T-helper 2 cell (primary cell): Measurements from ENCODE around the gene ACER1.
A peak's percentile ranks its signal among the peaks of the same experiment; 100 is the strongest.
"Not testable (repeated sequence)": the region's sequence is repeated elsewhere in the genome, so short reads cannot be mapped to it uniquely, and the experiment has no call there.

Experiments
- DNase-seq, 5 experiments: peaks; one replicate each; pipeline versions ENCODE4 v3.0.0 to v3.0.0-alpha.2; 2012 to 2022

Gene ACER1

DNA sequence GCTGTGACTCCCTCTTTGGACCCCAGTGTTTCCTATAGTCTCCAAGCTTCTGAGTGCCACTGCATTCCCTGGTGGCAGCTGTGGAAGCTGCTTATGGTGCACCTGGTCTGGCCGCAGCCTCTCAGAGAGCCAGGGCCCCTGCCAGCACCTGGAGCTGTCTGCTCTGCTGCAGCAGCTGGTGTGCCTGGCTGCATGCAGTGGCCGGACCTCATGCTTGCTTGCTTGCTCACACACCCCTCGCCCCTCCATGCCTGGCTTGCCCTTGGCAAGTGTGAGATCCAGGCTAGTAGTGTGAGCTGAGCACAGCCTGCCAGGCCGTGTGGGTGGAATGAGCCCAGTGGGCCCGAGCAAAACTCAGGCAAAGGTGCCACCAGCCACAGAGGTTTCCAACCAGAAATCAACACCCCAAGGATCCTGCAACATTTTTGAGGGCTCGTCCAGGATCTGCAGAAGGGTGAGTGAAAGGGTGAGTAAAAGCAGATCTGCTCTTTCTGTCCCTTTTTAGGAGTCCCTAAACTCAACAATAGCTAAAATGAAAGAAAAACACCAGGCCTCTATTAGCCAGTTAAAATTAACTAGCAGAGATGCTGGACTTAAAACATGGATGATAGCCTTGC, 46.0 kb downstream of the ACER1 start:
- DNase-seq: no peak

- DNase-seq: no peak
Observed at GRCh38 chr19:6286676-6287075, 46.7 kb downstream of the ACER1 start.

GRCh38 chr19:6282393-6282792, 51.0 kb downstream of the ACER1 start:
- DNase-seq: not testable (repeated sequence)

GRCh38 chr19:6279931-6280591, 53.4 kb downstream of the ACER1 start, which contains the start of gene MLLT1:
MLLT1 (minus strand) TSS chr19:6279975; CDS start chr19:6279784, 191 bp downstream.
- DNase-seq: peak; percentile 87 to 99 (median 92)

DNA sequence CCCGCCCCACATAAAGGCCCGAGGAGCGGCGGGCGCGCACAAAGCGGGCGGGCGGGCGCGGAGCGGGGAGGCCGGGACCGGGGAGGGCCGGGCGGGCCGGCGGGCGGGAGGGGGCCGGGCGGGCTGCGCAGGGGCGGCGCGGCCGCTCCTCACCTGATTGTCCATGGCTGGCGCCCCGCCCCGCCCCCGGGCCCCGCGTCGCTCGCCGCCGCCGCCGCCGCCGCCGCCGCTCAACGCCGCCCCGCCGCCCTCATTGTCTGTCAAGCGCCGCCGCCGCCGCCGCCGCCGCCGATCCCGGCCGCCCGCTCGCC, 53.8 kb downstream of the ACER1 start:
- no peak for DNase-seq

- no peak for DNase-seq
Observed at GRCh38 chr19:6278740-6279619, 54.4 kb downstream of the ACER1 start.

GRCh38 chr19:6278051-6278450, 55.4 kb downstream of the ACER1 start:
- DNase-seq: no peak

DNA sequence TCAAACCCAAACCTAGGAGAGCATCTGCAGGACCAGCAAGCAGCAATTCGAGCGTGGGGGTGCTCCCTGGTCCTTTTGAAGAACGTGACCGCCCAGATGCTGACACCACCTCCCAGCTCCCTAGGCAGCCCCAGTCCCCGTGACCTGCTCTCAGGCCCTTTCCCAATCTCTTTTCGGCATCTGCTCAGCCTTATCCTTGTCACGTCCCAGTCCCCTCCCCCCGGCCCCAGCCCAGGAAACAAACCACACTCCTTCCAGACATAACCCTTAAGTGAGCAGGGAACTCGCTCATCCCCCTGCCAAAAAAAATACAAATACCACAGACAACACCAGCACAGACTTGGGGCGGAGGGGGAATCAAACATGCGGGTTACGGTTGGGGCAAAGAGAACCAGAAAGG, 57.0 kb downstream of the ACER1 start:
- DNase-seq: no peak

DNA sequence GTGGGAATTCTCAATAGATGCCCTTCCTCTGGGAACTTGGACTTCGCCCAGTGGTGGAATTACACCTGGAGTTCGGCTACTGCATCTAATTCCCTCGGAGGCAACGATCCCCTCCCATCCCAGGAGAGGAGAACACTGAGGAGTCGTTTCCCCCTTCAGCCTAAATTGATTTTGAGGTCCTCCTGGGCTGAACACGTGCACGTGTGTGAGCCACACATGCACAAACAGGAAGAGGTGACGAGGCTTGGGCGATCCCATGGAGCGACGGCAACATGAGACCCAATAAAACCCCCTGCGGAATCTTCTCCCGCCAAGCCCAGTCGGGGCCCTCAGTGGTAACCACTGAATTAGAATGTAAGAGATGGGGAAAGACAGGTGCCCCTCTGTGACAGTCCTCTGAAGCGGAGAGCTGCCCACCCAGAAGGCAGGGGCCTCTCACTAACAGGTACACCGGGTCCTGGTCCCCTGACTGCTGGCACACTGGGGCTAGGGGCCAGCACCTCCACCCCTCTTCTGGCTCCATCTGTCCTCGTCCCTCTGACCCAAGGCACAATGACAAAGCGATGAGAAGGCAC, 58.2 kb downstream of the ACER1 start:
- no peak for DNase-seq

DNA sequence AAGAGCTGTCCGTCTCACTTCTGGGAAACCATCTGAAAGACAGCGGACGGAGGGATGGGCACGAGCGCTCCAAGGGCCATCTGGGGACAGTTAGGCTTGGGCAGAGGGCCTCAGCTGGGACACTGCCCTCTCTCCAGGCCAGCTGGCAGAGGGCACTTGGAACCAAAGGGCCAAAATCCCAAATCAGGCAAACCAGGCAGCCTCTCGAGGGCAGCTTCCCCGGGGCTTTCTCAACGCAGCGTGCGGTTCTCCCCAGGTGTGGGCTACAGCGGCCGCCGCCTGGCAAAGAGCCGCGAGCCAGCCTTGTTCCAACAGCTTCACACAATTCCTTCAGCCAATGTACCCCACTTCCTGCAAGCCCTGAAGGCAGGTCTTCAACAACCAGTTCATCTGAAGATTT, 58.7 kb downstream of the ACER1 start:
- DNase-seq: no peak

DNA sequence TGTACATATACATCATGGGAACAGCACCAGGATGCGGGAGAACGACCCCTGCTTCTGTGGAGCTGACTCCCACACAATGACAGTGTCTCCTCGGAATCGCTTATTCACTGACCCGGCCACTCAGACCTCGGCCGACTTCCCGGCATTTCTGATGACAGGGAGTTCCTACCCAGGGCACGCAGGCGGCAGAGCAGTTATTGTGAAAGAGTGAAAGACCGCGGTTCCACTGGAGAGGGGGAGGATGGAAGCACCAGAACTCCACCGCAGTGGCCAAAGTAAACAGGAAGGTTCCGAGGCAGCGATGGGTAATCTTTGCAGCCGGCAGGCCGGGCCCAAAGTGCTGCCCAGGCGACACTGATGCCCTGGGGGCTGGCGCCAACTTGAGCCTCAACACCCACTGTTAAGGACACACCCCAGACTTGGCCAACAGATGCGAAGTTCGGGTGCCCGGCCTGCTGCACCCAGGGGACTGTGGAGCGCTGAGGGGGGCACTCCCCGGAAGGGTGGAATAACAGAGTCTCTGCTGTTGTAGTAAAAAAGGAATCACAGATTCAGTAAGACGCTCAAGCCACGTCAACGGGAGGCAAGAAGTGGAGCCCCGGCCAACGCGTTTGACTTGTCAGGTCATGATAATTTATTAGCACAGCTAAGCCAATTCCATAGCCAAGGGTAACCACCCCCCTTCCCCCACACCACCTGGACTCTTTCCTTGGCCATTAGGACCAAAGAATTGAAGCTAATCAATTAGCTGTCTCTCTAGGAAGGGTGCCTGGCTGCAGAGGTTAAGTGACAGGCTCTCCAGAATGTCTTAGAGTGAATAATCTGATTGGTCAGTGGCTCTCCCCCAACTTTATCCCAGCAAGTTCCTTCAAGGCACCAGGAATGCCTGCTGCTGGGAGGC, 59.5 kb downstream of the ACER1 start:
- no peak for DNase-seq

DNA sequence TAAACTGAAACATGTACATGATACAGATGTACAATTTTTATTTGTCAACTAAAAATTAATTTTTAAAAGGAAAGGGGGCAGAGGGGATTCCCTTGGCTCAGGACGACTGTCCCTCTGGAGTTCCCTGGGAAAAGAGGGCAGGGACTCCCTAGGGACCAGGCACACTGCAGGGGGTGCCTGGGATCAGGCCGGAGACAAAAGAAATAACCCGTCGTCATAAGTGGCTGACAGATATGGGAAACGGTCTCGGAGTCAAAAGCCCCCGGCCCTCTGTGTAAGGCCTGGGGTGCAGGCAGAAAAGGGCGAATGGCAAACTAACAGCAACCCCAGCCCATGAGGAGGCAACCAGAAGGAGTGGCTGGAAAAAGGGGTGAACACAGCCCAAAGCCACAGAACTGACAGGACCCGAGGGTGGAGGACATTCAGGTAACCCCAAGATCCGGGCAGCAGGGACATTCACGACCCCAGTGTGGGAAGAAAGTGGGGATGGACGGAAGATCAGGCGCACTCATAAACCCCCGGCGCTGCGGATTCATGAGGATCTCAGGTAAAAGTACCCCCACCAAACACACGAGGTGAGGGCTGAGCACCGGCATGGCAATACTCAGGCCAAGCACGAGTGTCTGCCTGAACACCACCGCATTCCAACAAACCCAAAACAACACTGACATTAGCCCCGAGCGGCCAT, 60.4 kb downstream of the ACER1 start:
- no peak for DNase-seq

DNA sequence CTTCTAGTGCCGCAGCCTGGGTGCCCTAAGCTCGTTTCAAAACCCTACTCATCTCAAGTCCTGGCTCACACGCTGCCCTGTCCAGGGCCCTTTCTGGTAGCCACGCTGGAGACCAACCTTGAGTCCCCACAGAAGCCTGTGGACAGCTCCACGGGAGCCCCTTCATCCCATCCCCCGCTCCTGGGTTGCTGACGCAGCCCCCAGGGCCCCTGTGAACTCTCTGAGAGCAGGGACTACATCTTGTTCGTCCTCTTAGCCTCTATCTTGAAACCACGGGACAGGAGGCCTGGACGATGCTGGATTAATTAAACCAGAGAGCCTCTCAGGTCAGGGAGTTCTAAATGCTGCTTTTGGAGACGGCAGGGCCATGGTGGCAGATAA, 61.0 kb downstream of the ACER1 start:
- DNase-seq: no peak

- no peak for DNase-seq
Observed at GRCh38 chr19:6271721-6272410, 61.5 kb downstream of the ACER1 start.

GRCh38 chr19:6271251-6271650, 62.2 kb downstream of the ACER1 start:
- no peak for DNase-seq

- no peak for DNase-seq
Observed at GRCh38 chr19:6270822-6271221, 62.6 kb downstream of the ACER1 start.

- DNase-seq: no peak
Observed at GRCh38 chr19:6270076-6270745, 63.2 kb downstream of the ACER1 start.

- DNase-seq: no peak
Observed at GRCh38 chr19:6269101-6269886, 64.1 kb downstream of the ACER1 start.

DNA sequence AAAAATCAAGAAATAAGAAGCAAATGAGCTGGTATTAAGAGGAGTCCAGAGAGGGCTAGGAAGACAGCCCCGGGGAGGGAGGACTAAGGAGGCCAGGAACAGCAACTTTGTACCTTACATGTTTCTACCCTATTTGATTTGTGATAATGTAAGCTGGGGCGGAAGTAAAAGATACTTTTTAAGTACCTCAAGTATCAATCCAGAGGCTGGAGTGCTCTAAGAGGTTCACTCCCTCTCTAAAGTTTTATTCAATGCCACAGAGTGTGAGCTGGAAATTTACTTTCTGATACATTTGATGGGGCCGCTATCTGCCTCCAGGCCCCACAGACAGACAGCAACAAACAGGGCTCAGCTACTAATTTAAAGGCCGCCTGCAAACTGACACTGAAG, 65.0 kb downstream of the ACER1 start:
- no peak for DNase-seq
